PC-9 (cell line): ENCODE results near the gene ADAMTS3. TPM values are rescaled to one million over a fixed set of nuclear protein-coding genes. Genes with fewer than 3 reads are reported as not detected.

Source experiments
- BruUV-seq: library from RNA; stranded (reverse); fragments of 400-500 nt; replicated peaks from 2 replicates; lab custom pipeline; 2021; lab: Mats Ljungman, UMichigan
- CTCF ChIA-PET: fragments of 300-600 bp; sonication (Branson Sonifier 250); formaldehyde crosslinking; loops from one replicate; lab custom pipeline; 2022; ENCODE audit warnings: antibody characterized with exemption; lab: Charles Lee
- POLR2A ChIA-PET: fragments of 300-600 bp; sonication (Branson Sonifier 250); formaldehyde crosslinking; loops from one replicate; lab custom pipeline; 2022; ENCODE audit warnings: antibody characterized with exemption; ENCODE audit not compliant: unreplicated experiment; lab: Charles Lee
- DNase-seq, 2 experiments: peaks; one replicate each; pipeline versions ENCODE4 v3.0.0 to v3.0.0-alpha.2; 2015 to 2022; ENCODE audit warnings: mixed read lengths in 1 of 2
- H2AFZ ChIP-seq: fragments of 200-600 bp; sonication (generic); 2 replicates; pipeline ENCODE4 v1.8.1; 2017; ENCODE audit warnings: antibody characterized with exemption
- H3F3A ChIP-seq: fragments of 200-600 bp; sonication (generic); 2 replicates; pipeline ENCODE4 v1.8.1; 2017; ENCODE audit warnings: antibody characterized with exemption, mild to moderate bottlenecking, low read depth; ENCODE audit not compliant: insufficient read depth
- H3K27ac ChIP-seq: fragments of 200-600 bp; sonication (generic); 2 replicates; pipeline ENCODE4 v1.6.1; 2016; ENCODE audit warnings: mixed run types
- H3K27me3 ChIP-seq: fragments of 200-600 bp; sonication (generic); 2 replicates; pipeline ENCODE4 v1.6.1; 2016; ENCODE audit warnings: low read depth, mixed run types; ENCODE audit not compliant: insufficient read depth
- H3K36me3 ChIP-seq: fragments of 200-600 bp; sonication (generic); 2 replicates; pipeline ENCODE4 v1.6.1; 2016; ENCODE audit warnings: low read depth, mixed run types
- H3K4me1 ChIP-seq: fragments of 200-600 bp; sonication (generic); replicated peaks from 2 replicates; pipeline ENCODE4 v1.6.1; 2016; ENCODE audit warnings: mixed run types; ENCODE audit not compliant: insufficient read depth
- H3K4me2 ChIP-seq: fragments of 200-600 bp; sonication (generic); 2 replicates; pipeline ENCODE4 v1.6.1; 2017; ENCODE audit warnings: mixed run types
- H3K4me3 ChIP-seq: fragments of 200-600 bp; sonication (generic); 2 replicates; pipeline ENCODE4 v1.6.1; 2016; ENCODE audit warnings: mixed run types
- H3K79me2 ChIP-seq: fragments of 200-600 bp; sonication (generic); 2 replicates; pipeline ENCODE4 v1.6.1; 2017; ENCODE audit warnings: low read depth, mixed run types
- H3K9me2 ChIP-seq: fragments of 200-600 bp; sonication (generic); 2 replicates; pipeline ENCODE4 v1.8.1; 2017; ENCODE audit warnings: mild to moderate bottlenecking; ENCODE audit not compliant: insufficient read depth
- H3K9me3 ChIP-seq: fragments of 200-600 bp; sonication (generic); 2 replicates; pipeline ENCODE4 v1.8.1; 2016; ENCODE audit warnings: low read depth; ENCODE audit not compliant: insufficient read depth
- H4K20me1 ChIP-seq: fragments of 200-600 bp; sonication (generic); 2 replicates; pipeline ENCODE4 v1.8.1; 2017; ENCODE audit not compliant: insufficient read depth
- EZH2 ChIP-seq: fragments of 200-600 bp; sonication (generic); IDR thresholded peaks from 2 replicates; pipeline ENCODE4 v1.8.0; 2017; ENCODE audit warnings: antibody characterized with exemption, low read depth
- intact Hi-C: fragments of 100-400 bp; cut with micrococcal nuclease; formaldehyde crosslinking; loops from one replicate; pipeline ENCODE4 v1.10.0; 2022; ENCODE audit not compliant: unreplicated experiment
- total RNA-seq: library from RNA; stranded (reverse); gene quantifications from 2 replicates; pipeline ENCODE4 v1.2.3, GENCODE V29; 2021
- TF ChIP-seq, protein P1 (sequence below): fragments of 200-600 bp; sonication (generic); conservative IDR thresholded peaks from 2 replicates; pipeline ENCODE4 v1.6.1; 2017; ENCODE audit warnings: mixed run types, antibody characterized with exemption, mild to moderate bottlenecking, moderate library complexity

ADAMTS3 gene
- total RNA-seq, 1 experiment from 2014 or later: 0.76 TPM

DNA sequence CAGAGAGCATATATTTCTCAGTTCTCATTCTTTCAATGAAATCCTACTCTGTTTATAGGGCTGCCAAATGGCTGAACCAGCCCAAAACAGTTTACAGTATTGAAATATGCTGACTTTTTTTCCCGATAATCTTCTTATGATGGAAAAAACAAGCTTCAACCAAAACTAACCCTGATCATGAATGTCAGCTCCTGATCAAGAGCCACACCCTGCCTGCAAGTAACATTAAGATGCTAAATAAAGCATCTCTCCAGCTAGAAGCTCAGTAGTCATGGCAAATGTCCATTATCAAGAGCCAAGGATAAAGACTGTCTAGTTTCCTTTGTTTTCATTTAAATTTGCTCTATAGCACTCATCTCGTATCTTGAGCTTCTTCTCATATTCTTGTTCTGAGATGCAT, 136.0 kb downstream of the ADAMTS3 start:
- Histone ChIP-seq H3K9me3 (no peaks in the 10 kb centered on the region), H3K27me3 (no peaks in the 10 kb centered on the region), H3K4me2 (no peak overlapping the region), H3F3A (no peaks in the 10 kb centered on the region), H3K79me2 (no peaks in the 10 kb centered on the region), H3K9me2 (no peaks in the 10 kb centered on the region), H3K4me1 (no peaks in the 10 kb centered on the region), H3K4me3 (no peak overlapping the region), H3K27ac (no peak overlapping the region), H4K20me1 (no peaks in the 10 kb centered on the region), H2AFZ (no peak overlapping the region), H3K36me3 (no peaks in the 10 kb centered on the region)
- no TSS peak for BruUV-seq
- CTCF ChIA-PET: no interaction called here
- DNase-seq: no peak
- POLR2A ChIA-PET: no interaction called here
- intact Hi-C loops: no loop called here
- TF ChIP-seq EZH2: no peak
- TF ChIP-seq, protein P1, sequence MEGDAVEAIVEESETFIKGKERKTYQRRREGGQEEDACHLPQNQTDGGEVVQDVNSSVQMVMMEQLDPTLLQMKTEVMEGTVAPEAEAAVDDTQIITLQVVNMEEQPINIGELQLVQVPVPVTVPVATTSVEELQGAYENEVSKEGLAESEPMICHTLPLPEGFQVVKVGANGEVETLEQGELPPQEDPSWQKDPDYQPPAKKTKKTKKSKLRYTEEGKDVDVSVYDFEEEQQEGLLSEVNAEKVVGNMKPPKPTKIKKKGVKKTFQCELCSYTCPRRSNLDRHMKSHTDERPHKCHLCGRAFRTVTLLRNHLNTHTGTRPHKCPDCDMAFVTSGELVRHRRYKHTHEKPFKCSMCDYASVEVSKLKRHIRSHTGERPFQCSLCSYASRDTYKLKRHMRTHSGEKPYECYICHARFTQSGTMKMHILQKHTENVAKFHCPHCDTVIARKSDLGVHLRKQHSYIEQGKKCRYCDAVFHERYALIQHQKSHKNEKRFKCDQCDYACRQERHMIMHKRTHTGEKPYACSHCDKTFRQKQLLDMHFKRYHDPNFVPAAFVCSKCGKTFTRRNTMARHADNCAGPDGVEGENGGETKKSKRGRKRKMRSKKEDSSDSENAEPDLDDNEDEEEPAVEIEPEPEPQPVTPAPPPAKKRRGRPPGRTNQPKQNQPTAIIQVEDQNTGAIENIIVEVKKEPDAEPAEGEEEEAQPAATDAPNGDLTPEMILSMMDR: no peak

DNA sequence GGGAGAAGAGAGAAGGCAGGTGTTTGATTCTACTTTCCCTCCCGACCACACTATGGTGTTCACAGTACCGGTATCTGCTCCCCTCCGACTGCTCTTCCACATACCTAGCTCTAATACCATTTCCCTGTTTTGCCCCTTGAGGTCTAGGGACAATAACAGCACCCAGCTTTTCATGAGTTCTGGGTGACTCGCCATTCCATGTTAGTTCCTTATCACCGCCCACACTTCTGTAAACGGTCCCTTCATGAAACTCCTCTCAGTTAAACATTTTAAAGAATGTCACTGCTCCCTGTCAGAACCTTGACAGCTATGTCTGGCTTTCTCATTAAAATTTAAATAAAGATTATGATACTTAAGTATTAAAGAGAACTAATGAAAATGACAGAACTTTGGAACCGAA, 136.7 kb downstream of the ADAMTS3 start:
- no peaks in the 10 kb centered on the region for H3K4me1 ChIP-seq
- no peaks in the 10 kb centered on the region for H3K9me3 ChIP-seq
- H3K27ac ChIP-seq: no peak overlapping the region
- no TSS peak for BruUV-seq
- no peak overlapping the region for H3K4me3 ChIP-seq
- H3K79me2 ChIP-seq: no peaks in the 10 kb centered on the region
- no peaks in the 10 kb centered on the region for H3F3A ChIP-seq
- H4K20me1 ChIP-seq: no peaks in the 10 kb centered on the region
- DNase-seq: no peak
- POLR2A ChIA-PET: no interaction called here
- H3K4me2 ChIP-seq: no peak overlapping the region
- no peak overlapping the region for H2AFZ ChIP-seq
- no peaks in the 10 kb centered on the region for H3K9me2 ChIP-seq
- intact Hi-C loops: no loop called here
- H3K36me3 ChIP-seq: no peaks in the 10 kb centered on the region
- H3K27me3 ChIP-seq: no peaks in the 10 kb centered on the region
- TF ChIP-seq EZH2: no peak
- TF ChIP-seq, protein P1: no peak
- CTCF ChIA-PET: no interaction called here

- no peak overlapping the region for H3K27ac ChIP-seq
- no peaks in the 10 kb centered on the region for H3K36me3 ChIP-seq
- intact Hi-C loops: no loop called here
- no peaks in the 10 kb centered on the region for H3F3A ChIP-seq
- H3K27me3 ChIP-seq: no peaks in the 10 kb centered on the region
- no peak overlapping the region for H3K4me3 ChIP-seq
- H3K9me2 ChIP-seq: no peaks in the 10 kb centered on the region
- DNase-seq: no peak
- H2AFZ ChIP-seq: no peak overlapping the region
- no peaks in the 10 kb centered on the region for H3K79me2 ChIP-seq
- no peaks in the 10 kb centered on the region for H3K4me1 ChIP-seq
- no peaks in the 10 kb centered on the region for H3K9me3 ChIP-seq
- POLR2A ChIA-PET: no interaction called here
- no TSS peak for BruUV-seq
- CTCF ChIA-PET: no interaction called here
- H3K4me2 ChIP-seq: no peak overlapping the region
- TF ChIP-seq, protein P1: no peak
- no peak for TF ChIP-seq EZH2
- no peaks in the 10 kb centered on the region for H4K20me1 ChIP-seq
Observed at GRCh38 chr4:72430988-72431387, 138.0 kb downstream of the ADAMTS3 start.
